GM12872 (cell line): Measurements from ENCODE around the gene ENOX1.

Source experiments
- CTCF ChIP-seq: IDR thresholded peaks from 3 replicates; pipeline ENCODE4 v1.5.1; 2011; ENCODE audit warnings: low read depth, mild to moderate bottlenecking, low read length, moderate library complexity; ENCODE audit not compliant: insufficient read depth

The ENOX1 gene

DNA sequence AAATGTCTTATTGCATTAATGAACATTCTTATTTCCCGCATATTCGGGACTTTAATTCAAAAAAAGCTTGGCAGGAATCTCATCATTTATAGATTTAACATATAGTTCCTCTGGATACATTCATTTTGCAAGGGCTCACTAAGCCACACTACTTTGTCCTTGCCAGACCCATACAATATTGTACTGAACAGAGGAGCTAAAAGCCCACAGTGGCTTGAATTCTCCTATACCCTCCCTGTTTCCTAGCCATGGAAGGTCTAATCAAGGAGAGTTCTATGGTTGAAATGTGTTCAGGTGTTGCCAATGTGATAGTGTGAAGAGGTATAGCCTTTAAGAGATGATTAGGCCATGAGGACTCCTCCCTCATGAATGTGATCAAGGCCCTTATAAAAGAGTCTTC is 298.9 kb downstream of the ENOX1 start:
- TF ChIP-seq CTCF = no peak

DNA sequence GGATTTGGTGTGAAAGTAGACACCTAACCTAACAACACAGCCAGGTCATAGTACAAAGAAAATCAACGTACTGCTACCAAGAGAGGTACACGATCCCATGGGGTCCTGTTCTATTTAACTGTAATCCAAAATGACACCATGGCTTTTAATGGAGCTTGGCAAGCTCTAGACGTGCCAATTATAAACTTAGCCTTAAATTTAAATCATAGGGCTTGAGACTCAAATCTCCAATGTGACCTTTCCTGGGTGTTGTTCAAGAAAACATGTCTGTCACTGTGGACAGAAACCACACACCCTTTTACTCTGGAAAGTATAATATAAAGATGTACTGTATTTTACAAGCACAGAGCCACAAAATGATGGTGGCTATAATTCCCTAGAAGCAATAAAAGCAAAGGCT is 299.3 kb downstream of the ENOX1 start:
- no peak for TF ChIP-seq CTCF

- no peak for TF ChIP-seq CTCF
Observed at GRCh38 chr13:43484432-43485225, 302.1 kb downstream of the ENOX1 start.

- no peak for TF ChIP-seq CTCF
Observed at GRCh38 chr13:43483930-43484329, 302.8 kb downstream of the ENOX1 start.

GRCh38 chr13:43482641-43483040 is 304.1 kb downstream of the ENOX1 start:
- TF ChIP-seq CTCF = no peak

DNA sequence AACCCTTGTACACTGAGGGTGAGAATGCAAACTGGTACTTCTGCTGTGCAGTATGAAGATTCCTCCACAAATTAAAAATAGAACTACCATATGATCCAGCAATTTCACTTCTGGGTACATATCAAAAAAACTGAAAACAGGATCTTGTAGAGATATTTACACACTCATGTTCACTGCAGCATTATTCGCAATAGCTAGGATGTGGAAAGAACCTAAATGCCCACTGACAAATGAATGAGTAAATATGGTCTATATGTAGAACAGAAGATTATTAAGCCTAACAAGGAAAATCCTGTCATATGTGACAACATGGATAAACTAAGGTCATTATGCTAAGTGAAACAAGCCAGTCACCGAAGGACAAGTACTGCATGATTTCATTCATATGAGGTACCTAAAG is 304.7 kb downstream of the ENOX1 start:
- no peak for TF ChIP-seq CTCF

GRCh38 chr13:43478902-43479301 is 307.9 kb downstream of the ENOX1 start:
- no peak for TF ChIP-seq CTCF
